Stimulated activated naive CD8-positive, alpha-beta T cell treated with anti-CD3 and anti-CD28 coated beads, Interleukin-15, amount 100 ng/mL, for 72 hours (primary cell): ENCODE results near the gene ATP5PB.
A peak's percentile ranks its signal among the peaks of the same experiment; 100 is the strongest.

Experiments used
- ATAC-seq: fragments of 150-1000 bp; cut with Tn5 transposase; 2 replicates; pipeline ENCODE4 v1.10.0; 2021; ENCODE audit warnings: mild to moderate bottlenecking, moderate library complexity
- DNase-seq, 2 donors: peaks; one replicate each; pipeline ENCODE4 v3.0.0; 2021 to 2022
- H3K27ac Mint-ChIP-seq, 2 donors: one replicate each; pipeline ENCODE4 v1.8.0; 2022; ENCODE audit warnings: mild to moderate bottlenecking in 2 of 2, mixed read lengths in 2 of 2, moderate library complexity in 2 of 2
- H3K27me3 Mint-ChIP-seq: one replicate; pipeline ENCODE4 v1.8.0; 2022; ENCODE audit warnings: mixed read lengths
- H3K4me1 Mint-ChIP-seq: one replicate; pipeline ENCODE4 v1.8.0; 2022; ENCODE audit warnings: mild to moderate bottlenecking, mixed read lengths
- H3K4me3 Mint-ChIP-seq, 2 donors: one replicate each; pipeline ENCODE4 v1.8.0; 2022; ENCODE audit warnings: mild to moderate bottlenecking in 2 of 2, mixed read lengths in 2 of 2, moderate library complexity in 1 of 2
- H3K9me3 Mint-ChIP-seq, 2 donors: one replicate each; pipeline ENCODE4 v1.8.0; 2022; ENCODE audit warnings: mixed read lengths in 2 of 2

The ATP5PB gene

GRCh38 chr1:111462370-111463028 is 13.2 kb downstream of the ATP5PB start:
- H3K27ac Mint-ChIP-seq: peak overlapping the region in 1 of 2 donors; percentile 43
- peaks cover 11% of the 10 kb centered on the region for H3K4me1 Mint-ChIP-seq
- ATAC-seq (no peak), DNase-seq (no peak)
- no peaks in the 10 kb centered on the region for H3K9me3 Mint-ChIP-seq
- no peak overlapping the region for H3K4me3 Mint-ChIP-seq
- H3K27me3 Mint-ChIP-seq: no peaks in the 10 kb centered on the region

- H3K9me3 Mint-ChIP-seq: no peaks in the 10 kb centered on the region
- DNase-seq: no peak
- peaks cover 9% of the 10 kb centered on the region for H3K4me1 Mint-ChIP-seq
These were observed 13.9 kb downstream of the ATP5PB start for GRCh38 chr1:111463029-111463683.

DNA sequence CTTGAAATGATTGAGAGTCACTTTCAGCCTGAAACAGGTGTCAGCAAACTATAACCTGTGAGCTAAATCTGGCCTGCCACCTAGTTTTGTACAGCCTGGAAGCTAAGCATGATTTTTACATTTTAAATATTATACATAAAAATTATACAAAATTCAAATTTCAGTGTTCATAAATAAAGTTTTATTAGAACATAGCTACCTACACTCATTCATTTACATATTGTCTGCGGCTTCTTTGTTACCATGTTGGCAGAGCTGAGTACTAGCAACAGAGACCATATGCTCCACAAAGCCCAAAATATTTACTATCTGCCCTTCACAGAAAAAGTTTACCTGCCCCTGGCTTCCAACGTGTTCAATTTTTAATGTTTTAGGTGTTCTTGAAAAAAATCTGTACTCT is 16.5 kb downstream of the ATP5PB start:
- H3K4me1 Mint-ChIP-seq: peaks cover 5% of the 10 kb centered on the region
- H3K27me3 Mint-ChIP-seq: no peaks in the 10 kb centered on the region
- DNase-seq: no peak
- no peak for ATAC-seq
- H3K4me3 Mint-ChIP-seq: no peak overlapping the region
- H3K9me3 Mint-ChIP-seq: no peaks in the 10 kb centered on the region
- no peak overlapping the region for H3K27ac Mint-ChIP-seq

More at GRCh38 chr1:111463029-111463683, 13.9 kb downstream of the ATP5PB start:
- Mint-ChIP-seq H3K27me3 (no peaks in the 10 kb centered on the region), H3K4me3 (no peak overlapping the region), H3K27ac (peak overlapping the region in 1 of 2 donors; percentile 43)
- ATAC-seq: no peak

GRCh38 chr1:111466480-111466879 is 17.2 kb downstream of the ATP5PB start:
- H3K27ac Mint-ChIP-seq: no peak overlapping the region
- H3K27me3 Mint-ChIP-seq: no peaks in the 10 kb centered on the region
- H3K9me3 Mint-ChIP-seq: no peaks in the 10 kb centered on the region
- no peak for DNase-seq
- H3K4me3 Mint-ChIP-seq: no peak overlapping the region
- ATAC-seq: no peak
- H3K4me1 Mint-ChIP-seq: peaks cover 5% of the 10 kb centered on the region

DNA sequence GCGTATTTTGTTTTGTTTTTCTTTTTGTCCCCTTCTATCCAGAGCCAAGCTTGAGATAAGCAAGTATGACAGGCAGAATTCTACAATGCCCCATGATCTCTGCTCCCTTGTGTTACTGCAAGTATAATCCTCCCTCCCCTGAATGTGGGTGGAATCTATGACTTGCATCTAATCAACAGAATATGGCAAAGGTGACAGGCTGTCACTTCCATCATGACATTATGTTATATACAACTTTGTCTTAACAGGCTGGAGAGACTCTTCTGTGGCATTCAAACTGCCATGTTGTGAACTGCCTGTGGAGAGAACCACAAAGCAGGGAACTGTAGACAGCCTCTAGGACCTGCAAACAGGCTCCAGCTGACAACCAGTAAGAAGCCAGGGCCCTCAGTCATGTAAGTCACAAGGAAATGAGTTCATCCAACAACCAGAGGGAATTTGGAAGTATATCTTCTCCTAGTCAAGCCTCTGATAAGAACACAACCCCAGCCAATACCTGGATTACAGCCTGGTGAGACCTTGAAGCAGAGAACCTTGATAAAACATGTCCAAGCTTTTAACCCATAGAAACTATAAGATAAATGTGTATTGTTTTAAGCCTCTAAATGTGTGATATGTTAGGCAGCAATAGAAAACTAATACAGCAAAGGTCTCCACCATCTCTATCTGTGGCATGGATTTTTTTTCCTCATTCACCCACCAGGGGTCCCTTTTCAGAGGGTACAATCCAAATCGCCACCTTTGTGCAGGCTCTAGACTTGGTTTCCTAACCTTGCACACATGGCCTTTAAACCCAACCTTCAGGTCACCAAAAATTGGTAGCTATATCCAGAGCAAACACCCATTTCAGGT is 18.8 kb downstream of the ATP5PB start:
- DNase-seq: no peak
- Mint-ChIP-seq H3K27me3 (no peaks in the 10 kb centered on the region), H3K4me1 (peaks cover 4% of the 10 kb centered on the region), H3K9me3 (no peaks in the 10 kb centered on the region), H3K27ac (no peak overlapping the region), H3K4me3 (no peak overlapping the region)
- ATAC-seq: no peak

GRCh38 chr1:111468717-111469100 is 19.4 kb downstream of the ATP5PB start:
- ATAC-seq: no peak
- H3K4me3 Mint-ChIP-seq: no peak overlapping the region
- no peak overlapping the region for H3K27ac Mint-ChIP-seq
- no peaks in the 10 kb centered on the region for H3K27me3 Mint-ChIP-seq
- H3K4me1 Mint-ChIP-seq: no peaks in the 10 kb centered on the region
- H3K9me3 Mint-ChIP-seq: no peaks in the 10 kb centered on the region
- DNase-seq: no peak

DNA sequence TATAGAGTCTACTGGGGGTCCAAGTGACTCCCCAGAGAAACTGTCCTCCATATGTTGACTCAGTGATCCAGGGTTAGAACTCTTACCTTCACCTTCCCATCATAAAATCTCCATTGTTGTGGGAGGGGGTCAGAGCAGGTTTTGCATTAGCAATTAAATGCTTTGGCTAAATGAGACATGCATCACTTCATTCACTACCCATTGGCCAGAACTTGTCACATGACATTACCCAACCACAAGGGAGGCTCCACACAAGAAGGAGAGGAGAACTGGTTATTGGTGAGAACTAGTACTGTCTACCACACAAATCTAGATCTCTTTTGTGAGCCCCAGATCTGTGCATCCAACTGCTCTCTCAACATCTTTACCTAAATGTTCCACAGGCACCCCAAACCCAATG is 20.3 kb downstream of the ATP5PB start:
- Mint-ChIP-seq H3K9me3 (no peaks in the 10 kb centered on the region), H3K27ac (no peak overlapping the region), H3K4me1 (no peaks in the 10 kb centered on the region), H3K27me3 (no peaks in the 10 kb centered on the region), H3K4me3 (no peak overlapping the region)
- DNase-seq (no peak), ATAC-seq (no peak)

DNA sequence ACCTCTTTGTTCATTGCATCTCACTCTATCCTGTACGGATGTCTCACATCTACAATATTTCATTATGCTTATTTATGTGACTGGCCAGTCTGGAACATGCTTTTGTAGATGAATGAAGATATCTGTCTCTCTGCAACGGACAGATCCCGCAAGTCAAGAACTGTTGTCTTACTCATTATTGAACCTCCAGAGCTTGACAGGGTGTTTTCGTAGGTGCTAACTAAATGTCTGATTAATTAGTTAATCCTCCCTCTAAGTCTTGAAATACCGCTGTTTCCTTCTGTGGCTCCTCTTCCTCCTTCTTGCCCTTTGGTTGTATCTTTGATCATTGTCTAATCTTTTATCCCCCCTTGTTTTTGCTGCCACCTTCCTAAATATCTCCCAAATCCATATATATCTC is 21.3 kb downstream of the ATP5PB start:
- Mint-ChIP-seq H3K27me3 (no peaks in the 10 kb centered on the region), H3K9me3 (no peaks in the 10 kb centered on the region), H3K4me1 (peaks cover 6% of the 10 kb centered on the region), H3K27ac (no peak overlapping the region), H3K4me3 (no peak overlapping the region)
- DNase-seq (no peak), ATAC-seq (peak; percentile 16)

- peak in 1 of 2 donors; percentile 62 for DNase-seq
- no peak overlapping the region for H3K27ac Mint-ChIP-seq
These were observed 21.7 kb downstream of the ATP5PB start for GRCh38 chr1:111471012-111471411.

DNA sequence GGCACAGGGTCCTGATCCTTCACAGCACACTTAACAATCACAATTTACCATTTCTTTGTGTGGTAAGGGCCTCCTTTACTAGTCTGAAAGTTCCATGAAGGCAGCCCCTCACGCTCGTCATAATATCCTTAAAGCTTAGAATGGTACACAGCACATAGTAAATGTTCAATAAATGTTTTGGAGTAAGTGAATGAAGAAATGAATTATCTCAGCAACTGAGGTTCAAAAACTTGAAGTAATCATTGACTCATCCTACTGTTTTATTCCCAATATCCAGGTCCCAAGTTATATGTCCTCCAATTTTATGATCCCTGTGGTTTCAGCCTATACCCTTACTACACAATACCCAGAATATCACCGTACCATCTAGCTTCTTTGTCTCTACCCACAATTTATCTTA is 22.3 kb downstream of the ATP5PB start:
- ATAC-seq (no peak), DNase-seq (no peak)
- H3K4me1 Mint-ChIP-seq: peaks cover 15% of the 10 kb centered on the region
- no peak overlapping the region for H3K4me3 Mint-ChIP-seq
- no peaks in the 10 kb centered on the region for H3K9me3 Mint-ChIP-seq
- H3K27me3 Mint-ChIP-seq: no peaks in the 10 kb centered on the region
- H3K27ac Mint-ChIP-seq: no peak overlapping the region

More at GRCh38 chr1:111471012-111471411, 21.7 kb downstream of the ATP5PB start:
- H3K4me3 Mint-ChIP-seq: no peak overlapping the region
- H3K4me1 Mint-ChIP-seq: peaks cover 10% of the 10 kb centered on the region
- no peaks in the 10 kb centered on the region for H3K27me3 Mint-ChIP-seq
- no peaks in the 10 kb centered on the region for H3K9me3 Mint-ChIP-seq
- ATAC-seq: peak; percentile 88

- Mint-ChIP-seq H3K27me3 (no peaks in the 10 kb centered on the region), H3K27ac (peak overlapping the region; percentile 74 to 89), H3K9me3 (peaks cover 0 to 6% of the 10 kb centered on the region in 2 donors), H3K4me3 (peak overlapping the region; percentile 70 to 83), H3K4me1 (peaks cover 37% of the 10 kb centered on the region)
- DNase-seq (no peak), ATAC-seq (no peak)
These were observed 24.8 kb downstream of the ATP5PB start for GRCh38 chr1:111474106-111474505.

DNA sequence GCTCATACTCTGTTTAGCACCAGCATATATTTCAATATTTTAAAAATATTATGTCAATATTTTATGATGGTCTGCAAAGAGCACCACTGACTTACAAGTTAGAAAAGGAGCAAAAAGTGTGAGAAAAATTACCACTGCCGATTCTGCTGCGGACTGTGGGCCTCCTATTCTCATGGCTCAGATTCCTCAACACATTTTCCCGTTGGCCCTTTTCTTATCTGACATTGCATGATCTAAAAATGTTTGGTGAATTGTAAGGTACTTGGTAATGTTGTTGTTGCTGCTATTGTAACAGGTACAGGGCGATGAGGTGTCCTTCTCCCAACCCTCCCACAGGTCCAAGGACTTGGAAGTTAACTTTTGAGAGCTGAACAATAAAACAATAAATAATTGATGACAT is 25.3 kb downstream of the ATP5PB start:
- Mint-ChIP-seq H3K27ac (peak overlapping the region in 1 of 2 donors; percentile 16), H3K4me3 (peak overlapping the region; percentile 36 to 83), H3K9me3 (peaks cover 0 to 6% of the 10 kb centered on the region in 2 donors), H3K27me3 (no peaks in the 10 kb centered on the region), H3K4me1 (peaks cover 37% of the 10 kb centered on the region)
- DNase-seq: no peak
- ATAC-seq: no peak

GRCh38 chr1:111475701-111476100 is 26.4 kb downstream of the ATP5PB start:
- Mint-ChIP-seq H3K4me1 (peaks cover 37% of the 10 kb centered on the region), H3K9me3 (peaks cover 0 to 6% of the 10 kb centered on the region in 2 donors), H3K27me3 (no peaks in the 10 kb centered on the region), H3K27ac (peak overlapping the region; percentile 23 to 49), H3K4me3 (peak overlapping the region; percentile 51 to 71)
- DNase-seq (peak; percentile 48 to 65), ATAC-seq (peak; percentile 85)

GRCh38 chr1:111476214-111476613 is 26.9 kb downstream of the ATP5PB start:
- no peak for DNase-seq
- no peaks in the 10 kb centered on the region for H3K27me3 Mint-ChIP-seq
- ATAC-seq: no peak
- H3K4me3 Mint-ChIP-seq: peak overlapping the region; percentile 51 to 71
- peak overlapping the region; percentile 23 to 49 for H3K27ac Mint-ChIP-seq
- peaks cover 0 to 6% of the 10 kb centered on the region in 2 donors for H3K9me3 Mint-ChIP-seq
- peaks cover 37% of the 10 kb centered on the region for H3K4me1 Mint-ChIP-seq

- peaks cover 37% of the 10 kb centered on the region for H3K4me1 Mint-ChIP-seq
- H3K27ac Mint-ChIP-seq: peak overlapping the region; percentile 8 to 75
- peaks cover 0 to 6% of the 10 kb centered on the region in 2 donors for H3K9me3 Mint-ChIP-seq
- no peaks in the 10 kb centered on the region for H3K27me3 Mint-ChIP-seq
- ATAC-seq: peak; percentile 81
- peak overlapping the region; percentile 51 to 53 for H3K4me3 Mint-ChIP-seq
- peak; percentile 49 to 51 for DNase-seq
These were observed 27.6 kb downstream of the ATP5PB start for GRCh38 chr1:111476761-111477309.
